NCI-H2029 (cell line): ENCODE measurements around the gene MTM1.

ENCODE experiments used
- DNase-seq: peaks from one replicate; lab custom pipeline; 2025; lab: John Stamatoyannopoulos, UW

Gene MTM1

GRCh38 chrX:150548684-150549083, 19.7 kb upstream of the MTM1 start:
- no peak for DNase-seq

GRCh38 chrX:150551963-150552362, 16.5 kb upstream of the MTM1 start:
- no peak for DNase-seq

GRCh38 chrX:150558424-150558823, 10.0 kb upstream of the MTM1 start:
- DNase-seq, result no peak

- no peak for DNase-seq
Measured at GRCh38 chrX:150564838-150565237, 3.6 kb upstream of the MTM1 start.

- no peak for DNase-seq
Measured at GRCh38 chrX:150565551-150565950, 2.9 kb upstream of the MTM1 start.

DNA sequence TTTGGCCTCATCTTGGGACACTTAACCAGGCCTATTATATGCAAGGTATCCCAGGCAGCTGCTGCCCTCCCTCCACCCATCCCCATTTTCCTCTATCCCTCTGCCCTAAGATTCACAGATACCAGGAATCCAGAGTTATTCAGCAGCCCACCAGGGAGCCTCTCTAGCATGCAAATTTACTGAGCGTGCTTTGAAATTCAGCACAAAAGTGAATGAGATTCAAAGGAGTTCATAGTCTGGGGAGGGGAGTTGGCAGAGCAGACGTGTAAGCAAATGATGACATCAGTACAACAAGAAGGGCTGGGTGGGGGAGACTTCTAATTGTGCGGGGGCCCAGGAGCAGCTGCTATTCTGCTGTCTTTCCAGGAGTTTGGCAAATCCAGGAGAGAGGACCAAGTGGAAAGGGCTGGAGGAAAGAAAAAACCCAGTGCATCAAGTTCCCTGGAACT, 1.7 kb upstream of the MTM1 start:
- no peak for DNase-seq

GRCh38 chrX:150567645-150568319, 639 bp upstream of the MTM1 start:
- DNase-seq, result no peak

DNA sequence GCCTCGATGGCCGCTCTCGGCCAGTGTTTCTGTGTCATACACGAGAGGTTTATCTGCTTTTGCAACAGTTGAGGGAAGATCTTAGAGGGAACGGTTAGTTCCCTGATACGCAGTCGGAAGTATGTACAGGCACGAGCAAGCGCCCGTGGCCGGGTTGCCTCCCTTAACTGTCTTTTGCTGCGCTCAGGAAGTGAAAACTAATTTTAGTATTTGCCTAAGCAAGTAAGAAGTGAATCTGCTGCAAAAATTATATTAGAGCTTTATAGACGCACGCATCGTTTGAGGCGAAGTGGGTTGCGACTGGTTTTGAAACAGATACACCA, 695 bp downstream of the MTM1 start:
- no peak for DNase-seq

- DNase-seq, result no peak
Measured at GRCh38 chrX:150570512-150570911, 2.1 kb downstream of the MTM1 start.

- no peak for DNase-seq
Measured at GRCh38 chrX:150572206-150572605, 3.8 kb downstream of the MTM1 start.

- no peak for DNase-seq
Measured at GRCh38 chrX:150573106-150573505, 4.7 kb downstream of the MTM1 start.

- no peak for DNase-seq
Measured at GRCh38 chrX:150573702-150574101, 5.3 kb downstream of the MTM1 start.

DNA sequence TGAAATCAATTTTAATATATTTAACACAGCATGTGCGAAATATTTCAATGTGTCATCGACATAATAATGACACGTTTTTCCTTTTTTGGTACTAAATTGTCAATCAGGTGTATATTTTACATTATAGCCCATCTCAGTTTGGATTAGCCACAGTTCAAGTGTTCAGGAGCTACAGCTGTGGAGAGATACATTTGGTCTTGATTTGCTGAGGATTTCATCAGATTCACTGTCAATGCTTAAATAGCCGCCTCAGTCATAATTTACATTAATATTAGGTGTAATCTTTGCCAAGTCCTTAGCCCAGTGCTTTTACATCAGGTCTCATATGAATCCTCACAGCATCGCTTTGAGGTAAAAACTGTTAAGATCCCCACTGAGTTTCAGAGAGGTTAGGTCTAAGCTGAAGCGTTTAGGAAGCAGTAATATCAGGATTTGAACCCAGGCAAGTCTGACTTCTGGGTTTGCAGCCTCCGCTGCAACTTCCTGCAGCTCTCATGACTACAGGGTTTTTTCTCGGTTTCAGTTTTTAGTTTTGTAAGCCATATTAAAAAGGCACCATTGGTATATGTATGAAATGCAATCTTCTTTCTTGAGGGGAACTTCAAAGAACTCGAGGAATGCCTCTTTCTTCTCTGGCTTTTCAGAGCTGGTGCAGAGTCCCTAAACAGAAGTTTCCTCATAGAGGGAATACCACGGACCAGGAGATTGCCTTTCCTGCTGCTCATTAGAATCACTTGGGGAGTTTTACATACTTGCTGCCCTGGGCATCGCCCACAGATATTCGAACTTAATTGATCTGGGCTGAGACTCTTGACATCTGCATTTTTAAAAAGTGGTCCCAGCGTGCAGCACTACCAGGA, 6.4 kb downstream of the MTM1 start:
- DNase-seq, result no peak

DNA sequence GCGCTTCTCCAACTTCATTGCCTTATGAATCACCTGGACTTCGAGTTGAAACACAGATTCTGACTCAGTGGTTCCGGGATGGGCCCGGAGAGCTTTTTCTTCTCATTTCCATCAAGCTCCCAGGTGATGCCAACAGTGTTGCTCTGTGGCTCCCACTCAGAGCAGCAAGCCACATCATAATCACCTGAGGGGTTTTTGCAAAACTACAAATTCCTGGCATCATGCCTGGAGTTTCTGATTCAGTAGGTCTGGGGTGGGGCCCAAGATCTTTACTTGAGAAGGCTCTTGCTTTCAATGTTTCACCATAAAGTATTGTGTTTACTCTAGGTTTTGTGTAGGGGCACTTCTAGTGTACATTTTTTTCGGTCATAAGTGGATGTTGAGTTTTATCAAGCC, 7.0 kb downstream of the MTM1 start:
- no peak for DNase-seq

DNA sequence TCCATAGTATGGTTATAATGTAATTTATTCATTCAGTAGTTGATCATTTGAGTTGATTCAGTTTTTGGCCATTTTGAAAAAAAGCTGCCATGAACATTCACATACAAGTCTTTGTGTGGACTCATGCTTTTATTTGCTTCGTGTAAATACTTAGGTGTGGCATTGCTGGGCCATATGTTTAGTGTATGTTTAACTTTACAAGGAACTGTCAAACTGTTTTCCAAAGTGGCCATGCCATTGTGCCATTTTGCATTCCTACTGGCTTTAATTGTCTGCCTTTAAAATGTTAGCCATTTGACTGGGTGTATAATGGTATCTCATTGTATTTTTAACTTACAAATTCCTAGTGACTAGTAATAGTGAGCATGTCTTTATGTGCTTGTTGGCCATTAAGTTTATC, 8.8 kb downstream of the MTM1 start:
- no peak for DNase-seq

DNA sequence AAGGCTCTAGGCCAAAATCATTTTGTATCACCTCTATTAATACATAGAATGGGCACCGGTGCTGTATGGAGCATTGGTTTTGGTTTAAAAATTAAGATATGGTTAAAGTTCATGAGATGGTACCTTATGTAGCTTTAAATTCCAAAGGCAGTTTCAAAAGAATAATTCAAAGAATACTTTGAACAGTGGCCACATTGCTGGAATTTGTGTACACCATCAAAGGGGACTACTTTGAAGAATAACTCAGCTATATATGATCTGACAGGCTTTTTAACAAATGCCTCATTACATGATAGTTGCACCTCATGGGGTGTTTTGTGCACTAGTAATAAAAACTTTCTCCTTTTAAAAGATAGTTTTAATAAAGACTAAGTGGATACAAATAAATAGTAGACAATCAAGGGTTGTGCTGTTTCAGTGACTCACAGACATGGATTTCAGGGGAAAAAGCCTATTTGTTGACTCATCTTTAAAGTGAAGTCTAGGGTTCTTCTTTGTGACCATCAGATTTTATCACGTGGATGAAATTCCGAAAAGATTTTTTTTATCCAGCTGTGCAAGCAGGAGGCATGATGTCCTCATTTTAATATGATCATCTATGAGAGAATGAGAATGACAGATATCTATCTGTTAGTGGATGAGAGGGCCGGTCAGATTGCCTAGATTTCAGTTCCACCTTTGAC, 12.8 kb downstream of the MTM1 start:
- no peak for DNase-seq

GRCh38 chrX:150582338-150582948, 14.0 kb downstream of the MTM1 start:
- no peak for DNase-seq

- no peak for DNase-seq
Measured at GRCh38 chrX:150587585-150588503, 19.4 kb downstream of the MTM1 start.

- no peak for DNase-seq
Measured at GRCh38 chrX:150594584-150594983, 26.2 kb downstream of the MTM1 start.

DNA sequence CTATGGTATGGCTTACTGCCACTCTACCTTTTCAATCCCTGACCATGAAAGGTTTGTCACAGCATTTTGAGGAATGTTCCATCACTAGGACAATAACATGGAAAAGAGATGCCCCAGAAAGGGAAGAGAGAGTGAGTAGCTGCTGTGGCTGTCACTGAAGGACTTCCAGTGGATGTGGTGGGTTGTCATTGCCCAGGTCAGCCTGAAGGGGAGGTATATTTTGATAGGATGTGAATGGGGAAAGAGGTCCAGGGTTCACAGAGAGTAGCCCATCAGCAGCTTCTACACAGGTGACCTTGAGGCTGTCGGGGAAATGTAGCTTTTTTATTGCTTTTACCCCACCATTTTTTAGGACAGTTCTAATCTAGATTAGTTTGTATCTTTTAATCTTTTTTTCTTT, 30.8 kb downstream of the MTM1 start:
- DNase-seq, result no peak

DNA sequence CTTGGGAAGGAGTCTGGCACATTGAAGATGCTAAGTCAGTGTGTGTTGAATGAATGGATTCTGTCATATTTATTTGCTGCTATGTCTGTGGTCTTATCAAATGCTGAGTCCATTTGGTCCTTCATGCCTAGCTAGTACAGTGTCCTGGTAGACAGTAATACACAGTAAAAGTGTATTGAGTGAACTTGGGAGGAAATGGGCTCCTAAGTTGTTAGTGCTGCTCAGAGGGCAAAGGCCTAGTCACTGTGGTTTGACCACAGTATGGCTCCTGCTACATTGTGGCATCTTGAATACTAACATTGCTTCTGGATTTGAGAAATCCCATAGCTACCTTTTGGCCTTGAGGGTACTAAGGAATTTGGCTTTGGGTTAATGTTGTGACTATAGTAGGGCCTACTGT, 33.9 kb downstream of the MTM1 start:
- DNase-seq, result no peak

- no peak for DNase-seq
Measured at GRCh38 chrX:150602743-150603142, 34.3 kb downstream of the MTM1 start.
